HEK293 (cell line): Measurements from ENCODE around the gene NANOGP8.

Experiments used
- CTCF ChIA-PET: fragments of 350-600 bp; formaldehyde crosslinking; extraction: SDS; loops from one replicate; lab custom pipeline; 2021; ENCODE audit warnings: antibody characterized with exemption; lab: Yijun Ruan, JAX
- POLR2A ChIA-PET: fragments of 300-600 bp; formaldehyde crosslinking; extraction: SDS; loops from one replicate; lab custom pipeline; 2020; ENCODE audit warnings: antibody characterized with exemption, inconsistent platforms; lab: Yijun Ruan, JAX
- H3K27ac ChIP-seq: fragments of 200-500 bp; sonication (Bioruptor generic); 2 replicates; pipeline ENCODE4 v1.5.1; 2014; ENCODE audit warnings: low read depth, low read length, control low read depth, inconsistent platforms; ENCODE audit errors: extremely low read depth
- H3K36me3 ChIP-seq, 2 experiments: fragments of 200-500 bp in 1 of 2; sonication (Bioruptor generic) in 1 of 2; 1 replicate in 1 of 2; 2 replicates in 1 of 2; pipeline ENCODE4 v1.5.1; 2014 to 2017; ENCODE audit warnings: inconsistent platforms in 2 of 2, low read length in 2 of 2; ENCODE audit not compliant: control insufficient read depth in 2 of 2, insufficient read depth in 1 of 2
- H3K4me1 ChIP-seq: fragments of 200-500 bp; sonication (Bioruptor generic); 2 replicates; pipeline ENCODE4 v1.5.1; 2014; ENCODE audit warnings: mild to moderate bottlenecking, low read length, inconsistent platforms; ENCODE audit not compliant: control insufficient read depth, insufficient read depth
- H3K4me3 ChIP-seq: 2 replicates; pipeline ENCODE4 v1.5.1; 2011; ENCODE audit warnings: low read depth, mild to moderate bottlenecking, control low read depth, low read length, moderate library complexity
- H3K9me3 ChIP-seq: fragments of 200-500 bp; sonication (Bioruptor generic); 2 replicates; pipeline ENCODE4 v1.5.1; 2014; ENCODE audit warnings: low read depth, low read length, inconsistent platforms; ENCODE audit not compliant: control insufficient read depth, insufficient read depth
- BCL11A ChIP-seq: fragments of 450-650 bp; formaldehyde crosslinking; IDR thresholded peaks from 2 replicates; pipeline ENCODE4 v1.5.1; 2016; ENCODE audit warnings: low read depth, missing biosample characterization, missing genetic modification characterization
- EGR2 ChIP-seq: fragments of 450-650 bp; formaldehyde crosslinking; IDR thresholded peaks from 2 replicates; pipeline ENCODE4 v1.5.1; 2016; ENCODE audit warnings: low read depth, missing biosample characterization, missing genetic modification characterization
- KLF7 ChIP-seq: fragments of 450-650 bp; formaldehyde crosslinking; IDR thresholded peaks from 2 replicates; pipeline ENCODE4 v1.5.1; 2016; ENCODE audit warnings: missing biosample characterization, missing genetic modification characterization, borderline replicate concordance
- KLF9 ChIP-seq: fragments of 450-650 bp; formaldehyde crosslinking; IDR thresholded peaks from 2 replicates; pipeline ENCODE4 v1.5.1; 2016; ENCODE audit warnings: missing biosample characterization, missing genetic modification characterization, low read depth
- MEIS1 ChIP-seq: sonication (generic); formaldehyde crosslinking; IDR thresholded peaks from 2 replicates; pipeline ENCODE4 v1.8.1; 2022; ENCODE audit warnings: missing genetic modification reagents, mild to moderate bottlenecking, borderline replicate concordance
- SALL2 ChIP-seq: fragments of 450-650 bp; formaldehyde crosslinking; IDR thresholded peaks from 2 replicates; pipeline ENCODE4 v1.5.0; 2017; ENCODE audit warnings: missing biosample characterization, mild to moderate bottlenecking, missing genetic modification characterization, borderline replicate concordance
- SP2 ChIP-seq: fragments of 450-650 bp; formaldehyde crosslinking; IDR thresholded peaks from 2 replicates; pipeline ENCODE4 v1.5.1; 2016; ENCODE audit warnings: missing biosample characterization, missing genetic modification characterization
- TCF7L2 ChIP-seq: IDR thresholded peaks from 2 replicates; pipeline ENCODE4 v1.6.1; 2011; ENCODE audit warnings: low read depth, mild to moderate bottlenecking, inconsistent platforms, low read length, moderate library complexity, borderline replicate concordance
- ZBTB20 ChIP-seq: fragments of 450-650 bp; formaldehyde crosslinking; IDR thresholded peaks from 2 replicates; pipeline ENCODE4 v1.5.1; 2016; ENCODE audit warnings: missing biosample characterization, missing genetic modification characterization
- ZBTB48 ChIP-seq: fragments of 450-650 bp; formaldehyde crosslinking; IDR thresholded peaks from 2 replicates; pipeline ENCODE4 v1.5.1; 2016; ENCODE audit warnings: missing biosample characterization, missing genetic modification characterization
- ZNF133 ChIP-seq: fragments of 450-650 bp; formaldehyde crosslinking; IDR thresholded peaks from 2 replicates; pipeline ENCODE4 v1.5.1; 2016; ENCODE audit warnings: missing biosample characterization, missing genetic modification characterization
- ZNF274 ChIP-seq, 2 experiments: fragments of 200-500 bp in 1 of 2; fragments of 450-650 bp in 1 of 2; sonication (Bioruptor generic) in 1 of 2; formaldehyde crosslinking in 1 of 2; IDR thresholded peaks; 2 replicates each; pipeline versions ENCODE4 v1.5.1 to v1.6.1; 2014 to 2016; ENCODE audit warnings: borderline replicate concordance in 1 of 2, inconsistent platforms in 1 of 2, low read length in 1 of 2, missing biosample characterization in 1 of 2, missing genetic modification characterization in 1 of 2
- ZNF426 ChIP-seq: fragments of 450-650 bp; formaldehyde crosslinking; IDR thresholded peaks from 2 replicates; pipeline ENCODE4 v1.5.1; 2017; ENCODE audit warnings: missing biosample characterization, missing genetic modification characterization, mild to moderate bottlenecking, inconsistent platforms, moderate library complexity
- ZNF433 ChIP-seq: fragments of 450-650 bp; formaldehyde crosslinking; IDR thresholded peaks from 2 replicates; pipeline ENCODE4 v1.5.1; 2016; ENCODE audit warnings: missing biosample characterization, missing genetic modification characterization, low read depth
- ZNF530 ChIP-seq: fragments of 450-650 bp; formaldehyde crosslinking; IDR thresholded peaks from 2 replicates; pipeline ENCODE4 v1.5.1; 2016; ENCODE audit warnings: low read depth, missing biosample characterization, missing genetic modification characterization
- ZNF549 ChIP-seq: fragments of 450-650 bp; IDR thresholded peaks from 2 replicates; pipeline ENCODE4 v1.5.1; 2018; ENCODE audit warnings: missing biosample characterization, missing genetic modification characterization, mild to moderate bottlenecking, inconsistent platforms, moderate library complexity
- ZNF560 ChIP-seq: fragments of 450-650 bp; formaldehyde crosslinking; IDR thresholded peaks from 2 replicates; pipeline ENCODE4 v1.5.1; 2017; ENCODE audit warnings: missing biosample characterization, missing genetic modification characterization, borderline replicate concordance
- ZNF585B ChIP-seq: fragments of 450-650 bp; formaldehyde crosslinking; IDR thresholded peaks from 2 replicates; pipeline ENCODE4 v1.5.1; 2016; ENCODE audit warnings: missing biosample characterization, missing genetic modification characterization
- ZNF596 ChIP-seq: fragments of 450-650 bp; IDR thresholded peaks from 2 replicates; pipeline ENCODE4 v1.5.0; 2018; ENCODE audit warnings: missing biosample characterization, mild to moderate bottlenecking, missing genetic modification characterization, moderate library complexity
- ZNF621 ChIP-seq: fragments of 450-650 bp; formaldehyde crosslinking; IDR thresholded peaks from 2 replicates; pipeline ENCODE4 v1.5.1; 2017; ENCODE audit warnings: missing biosample characterization, missing genetic modification characterization
- ZNF639 ChIP-seq: fragments of 450-650 bp; formaldehyde crosslinking; IDR thresholded peaks from 2 replicates; pipeline ENCODE4 v1.5.1; 2016; ENCODE audit warnings: missing biosample characterization, missing genetic modification characterization
- TF ChIP-seq, protein P1 (sequence below): fragments of 450-650 bp; formaldehyde crosslinking; IDR thresholded peaks from 2 replicates; pipeline ENCODE4 v1.5.1; 2016; ENCODE audit warnings: missing biosample characterization, missing genetic modification characterization, borderline replicate concordance
- TF ChIP-seq, protein P2 (sequence below): fragments of 450-650 bp; formaldehyde crosslinking; IDR thresholded peaks from 2 replicates; pipeline ENCODE4 v1.5.1; 2016; ENCODE audit warnings: missing biosample characterization, missing genetic modification characterization, low read depth
- TF ChIP-seq, protein P3 (sequence below): fragments of 450-650 bp; formaldehyde crosslinking; IDR thresholded peaks from 2 replicates; pipeline ENCODE4 v1.5.1; 2016; ENCODE audit warnings: missing biosample characterization, missing genetic modification characterization
- TF ChIP-seq, protein P4 (sequence below): fragments of 450-650 bp; formaldehyde crosslinking; IDR thresholded peaks from 2 replicates; pipeline ENCODE4 v1.5.1; 2016; ENCODE audit warnings: missing biosample characterization, missing genetic modification characterization

The NANOGP8 gene

DNA sequence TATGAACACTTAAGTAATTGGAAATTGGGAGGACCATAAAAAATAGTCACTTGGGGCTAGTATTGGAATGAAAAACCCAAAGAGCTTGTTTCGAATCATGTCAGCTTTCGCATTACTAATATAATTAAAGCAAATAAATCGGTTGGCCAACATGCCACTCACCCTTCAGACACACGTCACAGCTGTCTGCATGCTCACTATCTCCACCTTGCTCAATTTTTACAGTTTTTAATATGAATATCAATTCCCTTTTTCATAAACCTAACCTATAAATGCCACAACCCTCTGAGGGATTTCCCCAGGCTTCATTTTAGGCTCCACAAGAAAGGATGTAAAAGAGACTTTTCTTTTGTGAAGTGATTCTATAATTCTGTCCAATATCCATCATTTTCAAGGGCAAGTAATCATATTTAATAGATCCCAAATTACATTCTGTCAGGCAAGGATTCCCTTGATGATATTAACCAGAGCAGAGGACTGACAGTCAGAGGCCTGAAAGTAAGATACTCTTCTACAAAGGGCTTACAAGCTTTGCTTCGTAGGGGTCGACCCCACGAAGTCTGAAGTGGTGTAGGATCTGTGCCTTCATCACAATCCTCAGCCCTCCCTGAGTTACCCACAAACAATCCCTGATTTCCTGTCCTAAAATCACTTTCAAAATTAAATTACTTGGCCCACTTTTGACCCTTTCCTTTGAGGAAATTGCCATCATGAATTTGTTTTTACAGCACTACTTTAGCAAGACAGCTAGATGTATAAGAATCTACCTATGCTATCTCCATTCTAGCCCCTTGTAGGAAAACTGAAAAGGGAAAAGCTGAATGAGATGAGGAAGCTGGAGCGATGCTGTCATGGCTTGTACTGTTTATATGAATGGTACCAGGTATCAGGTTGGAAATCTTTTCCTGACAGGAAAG lies 44.5 kb downstream of the NANOGP8 start:
- H3K27ac ChIP-seq, result no peak overlapping the region
- no peaks in the 10 kb centered on the region for H3K36me3 ChIP-seq
- CTCF ChIA-PET, result no interaction called here
- POLR2A ChIA-PET, result no interaction called here
- H3K4me3 ChIP-seq, result no peak overlapping the region
- H3K4me1 ChIP-seq, result no peaks in the 10 kb centered on the region
- H3K9me3 ChIP-seq, result no peaks in the 10 kb centered on the region
- TF ChIP-seq ZNF530 (tag by site-specific recombination) (no peak), ZNF274 (IDR thresholded peaks at IDR 0.05; ENCODE audit: low read length) (no peak), ZNF274 (tag by site-specific recombination; IDR thresholded peaks at IDR 0.05; ENCODE audit: borderline replicate concordance) (no peak), ZNF549 (tag by site-specific recombination) (no peak), EGR2 (no peak), ZNF639 (no peak), ZNF133 (tag by site-specific recombination) (no peak), ZNF585B (tag by site-specific recombination) (no peak), TCF7L2 (no peak), ZNF596 (tag by site-specific recombination) (no peak), SP2 (no peak), ZBTB20 (tag by site-specific recombination) (no peak), ZNF621 (tag by site-specific recombination) (no peak), ZBTB48 (tag by site-specific recombination) (no peak), SALL2 (tag by site-specific recombination) (no peak), MEIS1 (CRISPR knock-in tag) (no peak), KLF9 (no peak)
- TF ChIP-seq, protein P1, sequence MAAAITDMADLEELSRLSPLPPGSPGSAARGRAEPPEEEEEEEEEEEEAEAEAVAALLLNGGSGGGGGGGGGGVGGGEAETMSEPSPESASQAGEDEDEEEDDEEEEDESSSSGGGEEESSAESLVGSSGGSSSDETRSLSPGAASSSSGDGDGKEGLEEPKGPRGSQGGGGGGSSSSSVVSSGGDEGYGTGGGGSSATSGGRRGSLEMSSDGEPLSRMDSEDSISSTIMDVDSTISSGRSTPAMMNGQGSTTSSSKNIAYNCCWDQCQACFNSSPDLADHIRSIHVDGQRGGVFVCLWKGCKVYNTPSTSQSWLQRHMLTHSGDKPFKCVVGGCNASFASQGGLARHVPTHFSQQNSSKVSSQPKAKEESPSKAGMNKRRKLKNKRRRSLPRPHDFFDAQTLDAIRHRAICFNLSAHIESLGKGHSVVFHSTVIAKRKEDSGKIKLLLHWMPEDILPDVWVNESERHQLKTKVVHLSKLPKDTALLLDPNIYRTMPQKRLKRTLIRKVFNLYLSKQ, result no peak
- TF ChIP-seq, protein P2, sequence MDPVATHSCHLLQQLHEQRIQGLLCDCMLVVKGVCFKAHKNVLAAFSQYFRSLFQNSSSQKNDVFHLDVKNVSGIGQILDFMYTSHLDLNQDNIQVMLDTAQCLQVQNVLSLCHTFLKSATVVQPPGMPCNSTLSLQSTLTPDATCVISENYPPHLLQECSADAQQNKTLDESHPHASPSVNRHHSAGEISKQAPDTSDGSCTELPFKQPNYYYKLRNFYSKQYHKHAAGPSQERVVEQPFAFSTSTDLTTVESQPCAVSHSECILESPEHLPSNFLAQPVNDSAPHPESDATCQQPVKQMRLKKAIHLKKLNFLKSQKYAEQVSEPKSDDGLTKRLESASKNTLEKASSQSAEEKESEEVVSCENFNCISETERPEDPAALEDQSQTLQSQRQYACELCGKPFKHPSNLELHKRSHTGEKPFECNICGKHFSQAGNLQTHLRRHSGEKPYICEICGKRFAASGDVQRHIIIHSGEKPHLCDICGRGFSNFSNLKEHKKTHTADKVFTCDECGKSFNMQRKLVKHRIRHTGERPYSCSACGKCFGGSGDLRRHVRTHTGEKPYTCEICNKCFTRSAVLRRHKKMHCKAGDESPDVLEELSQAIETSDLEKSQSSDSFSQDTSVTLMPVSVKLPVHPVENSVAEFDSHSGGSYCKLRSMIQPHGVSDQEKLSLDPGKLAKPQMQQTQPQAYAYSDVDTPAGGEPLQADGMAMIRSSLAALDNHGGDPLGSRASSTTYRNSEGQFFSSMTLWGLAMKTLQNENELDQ (tag by site-specific recombination), result no peak
- TF ChIP-seq, all 188 proteins: peak for 0

- no peaks in the 10 kb centered on the region for H3K9me3 ChIP-seq
- ChIA-PET CTCF (interaction anchor here (0.7 kb wide), 1 partner anchor 1517 kb away, joined by 3 read pairs; no protein-coding TSS in a partner anchor), POLR2A (no interaction called here)
- no peak overlapping the region for H3K4me3 ChIP-seq
- no peaks in the 10 kb centered on the region for H3K36me3 ChIP-seq
- H3K4me1 ChIP-seq, result no peaks in the 10 kb centered on the region
- no peak overlapping the region for H3K27ac ChIP-seq
- TF ChIP-seq ZNF433 (tag by site-specific recombination) (no peak), KLF7 (no peak), ZNF560 (no peak), BCL11A (tag by site-specific recombination) (no peak), ZNF133 (tag by site-specific recombination) (no peak), ZNF426 (tag by site-specific recombination) (no peak)
- TF ChIP-seq, protein P3, sequence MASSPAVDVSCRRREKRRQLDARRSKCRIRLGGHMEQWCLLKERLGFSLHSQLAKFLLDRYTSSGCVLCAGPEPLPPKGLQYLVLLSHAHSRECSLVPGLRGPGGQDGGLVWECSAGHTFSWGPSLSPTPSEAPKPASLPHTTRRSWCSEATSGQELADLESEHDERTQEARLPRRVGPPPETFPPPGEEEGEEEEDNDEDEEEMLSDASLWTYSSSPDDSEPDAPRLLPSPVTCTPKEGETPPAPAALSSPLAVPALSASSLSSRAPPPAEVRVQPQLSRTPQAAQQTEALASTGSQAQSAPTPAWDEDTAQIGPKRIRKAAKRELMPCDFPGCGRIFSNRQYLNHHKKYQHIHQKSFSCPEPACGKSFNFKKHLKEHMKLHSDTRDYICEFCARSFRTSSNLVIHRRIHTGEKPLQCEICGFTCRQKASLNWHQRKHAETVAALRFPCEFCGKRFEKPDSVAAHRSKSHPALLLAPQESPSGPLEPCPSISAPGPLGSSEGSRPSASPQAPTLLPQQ, result no peak
- TF ChIP-seq, protein P4, sequence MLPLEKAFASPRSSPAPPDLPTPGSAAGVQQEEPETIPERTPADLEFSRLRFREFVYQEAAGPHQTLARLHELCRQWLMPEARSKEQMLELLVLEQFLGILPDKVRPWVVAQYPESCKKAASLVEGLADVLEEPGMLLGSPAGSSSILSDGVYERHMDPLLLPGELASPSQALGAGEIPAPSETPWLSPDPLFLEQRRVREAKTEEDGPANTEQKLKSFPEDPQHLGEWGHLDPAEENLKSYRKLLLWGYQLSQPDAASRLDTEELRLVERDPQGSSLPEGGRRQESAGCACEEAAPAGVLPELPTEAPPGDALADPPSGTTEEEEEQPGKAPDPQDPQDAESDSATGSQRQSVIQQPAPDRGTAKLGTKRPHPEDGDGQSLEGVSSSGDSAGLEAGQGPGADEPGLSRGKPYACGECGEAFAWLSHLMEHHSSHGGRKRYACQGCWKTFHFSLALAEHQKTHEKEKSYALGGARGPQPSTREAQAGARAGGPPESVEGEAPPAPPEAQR (tag by site-specific recombination), result no peak
Observed at GRCh38 chr15:35038626-35039451, 46.3 kb downstream of the NANOGP8 start.
